ENCODE data around the gene HUS1B.

HUS1B gene

DNA sequence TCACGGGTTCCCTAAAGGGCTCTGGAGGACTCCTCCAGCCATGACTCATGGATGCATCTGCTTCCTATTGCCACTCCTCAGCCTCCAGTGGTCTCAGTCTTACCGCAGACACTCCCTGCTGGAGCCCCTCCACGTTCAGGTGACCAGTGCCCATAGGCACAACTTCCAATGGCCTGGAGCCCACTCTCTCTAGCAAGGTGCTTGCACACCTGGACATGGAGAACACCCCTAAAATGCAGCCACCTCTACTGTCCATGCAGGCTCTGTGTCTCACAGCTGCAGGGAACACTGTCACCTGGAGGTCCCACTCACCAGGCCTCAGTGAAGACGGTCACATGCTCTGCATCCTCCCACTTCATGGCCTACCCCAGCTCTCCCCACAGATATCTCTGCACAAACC lies 36.0 kb downstream of the HUS1B start:
- intact Hi-C loops (cut with DNase I; ENCODE audit: low total_unique reads): no loop called here
- TF ChIP-seq CTCF (IDR thresholded peaks at IDR 0.05): no peak
- no peak for DNase-seq
- Histone ChIP-seq H3K27me3 (no peaks in the 10 kb centered on the region), H3K36me3 (peaks cover 10 to 19% (median 11%) of the 10 kb centered on the region in 3 donors), H3K27ac (no peak overlapping the region), H3K9me3 (no peaks in the 10 kb centered on the region), H3K4me1 (no peaks in the 10 kb centered on the region), H3K4me3 (no peak overlapping the region)

- no peak for DNase-seq
- no peaks in the 10 kb centered on the region for H3K9me3 ChIP-seq
- no peaks in the 10 kb centered on the region for H3K27me3 ChIP-seq
- TF ChIP-seq CTCF (IDR thresholded peaks at IDR 0.05): no peak
- H3K27ac ChIP-seq: no peak overlapping the region
- intact Hi-C loops (cut with DNase I; ENCODE audit: low total_unique reads): no loop called here
- H3K4me1 ChIP-seq: no peaks in the 10 kb centered on the region
- H3K36me3 ChIP-seq: peaks cover 15 to 19% (median 18%) of the 10 kb centered on the region in 3 donors
- no peak overlapping the region for H3K4me3 ChIP-seq
Observed at GRCh38 chr6:620166-620565, 36.7 kb downstream of the HUS1B start.

DNA sequence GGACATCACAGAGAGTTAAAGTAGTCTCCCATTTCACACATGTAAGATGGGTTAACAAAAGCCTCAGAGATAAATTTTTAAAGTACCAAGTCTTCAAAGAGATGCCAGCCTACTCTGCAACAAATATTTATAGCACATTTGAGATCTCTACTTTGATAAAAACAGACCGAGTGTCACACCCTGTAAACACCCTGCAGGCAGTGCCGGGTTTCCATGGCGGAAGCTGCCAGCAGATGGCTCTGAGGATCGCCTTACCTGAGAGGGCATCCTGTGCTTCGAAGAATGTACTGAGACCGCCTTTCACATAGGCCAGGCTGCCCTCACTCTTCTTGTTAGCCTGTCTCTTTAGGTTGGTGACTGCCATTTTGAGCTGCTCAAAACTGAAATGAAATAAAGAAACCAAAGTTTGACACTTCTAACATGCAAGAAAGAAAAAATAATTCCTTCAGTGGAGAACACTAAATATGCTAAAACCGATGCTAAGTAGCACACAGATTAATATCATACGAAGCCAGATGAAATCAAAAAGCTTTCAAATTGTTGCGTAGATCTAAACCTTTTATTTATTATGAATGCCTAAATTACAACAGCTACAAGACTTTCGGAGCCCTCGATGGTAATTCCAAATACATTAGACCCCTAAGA lies 39.3 kb downstream of the HUS1B start:
- Histone ChIP-seq H3K36me3 (peaks cover 16 to 23% (median 19%) of the 10 kb centered on the region in 3 donors), H3K27ac (no peak overlapping the region), H3K27me3 (no peaks in the 10 kb centered on the region), H3K9me3 (no peaks in the 10 kb centered on the region), H3K4me3 (no peak overlapping the region), H3K4me1 (no peaks in the 10 kb centered on the region)
- DNase-seq: no peak
- intact Hi-C loops (cut with DNase I; ENCODE audit: low total_unique reads): no loop called here
- TF ChIP-seq CTCF (IDR thresholded peaks at IDR 0.05): no peak

DNA sequence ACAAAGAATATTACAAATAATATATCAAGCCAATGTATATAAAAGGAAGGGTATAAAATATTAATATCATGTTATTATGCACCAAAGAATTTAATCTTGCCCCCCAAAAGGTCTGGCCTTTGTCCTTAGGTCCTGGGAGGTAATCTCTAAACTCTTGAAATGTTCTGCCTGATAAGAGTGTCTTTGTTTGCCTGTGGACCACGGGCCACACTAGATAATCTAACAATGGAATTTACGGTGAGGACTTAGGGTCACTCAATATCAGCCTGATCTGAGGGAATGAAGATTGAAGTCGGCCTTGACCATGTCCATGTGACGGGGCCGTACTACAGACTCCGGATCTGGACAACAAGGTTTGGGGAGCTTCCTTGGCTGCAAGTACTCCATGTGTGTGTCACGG lies 42.9 kb downstream of the HUS1B start:
- DNase-seq: no peak
- peaks cover 16 to 23% (median 20%) of the 10 kb centered on the region in 3 donors for H3K36me3 ChIP-seq
- intact Hi-C loops (cut with DNase I; ENCODE audit: low total_unique reads): no loop called here
- H3K27ac ChIP-seq: no peak overlapping the region
- H3K4me3 ChIP-seq: no peak overlapping the region
- H3K27me3 ChIP-seq: no peaks in the 10 kb centered on the region
- no peaks in the 10 kb centered on the region for H3K4me1 ChIP-seq
- no peak for TF ChIP-seq CTCF (IDR thresholded peaks at IDR 0.05)
- H3K9me3 ChIP-seq: no peaks in the 10 kb centered on the region

DNA sequence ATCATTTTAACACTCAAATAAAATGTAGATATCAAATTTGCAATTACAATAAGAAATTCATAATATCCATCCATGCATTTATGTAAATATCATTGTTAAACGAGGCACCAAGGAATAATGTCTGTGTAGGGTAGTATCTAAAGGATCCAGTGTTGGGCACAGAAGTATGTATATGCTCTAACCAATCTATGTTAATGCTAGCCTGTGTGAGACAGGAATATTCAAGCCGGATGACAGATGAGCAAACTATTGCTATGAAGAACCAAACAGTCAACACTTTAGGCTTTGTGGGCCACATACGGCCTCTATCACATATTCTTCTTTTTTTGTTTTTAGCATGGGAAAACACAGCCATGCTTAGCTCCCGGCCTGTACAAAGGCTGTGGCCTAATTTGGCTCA lies 45.0 kb downstream of the HUS1B start:
- H3K27ac ChIP-seq: no peak overlapping the region
- H3K4me1 ChIP-seq: no peaks in the 10 kb centered on the region
- peaks cover 11 to 19% (median 15%) of the 10 kb centered on the region in 3 donors for H3K36me3 ChIP-seq
- no peak for TF ChIP-seq CTCF (IDR thresholded peaks at IDR 0.05)
- intact Hi-C loops (cut with DNase I; ENCODE audit: low total_unique reads): no loop called here
- no peak overlapping the region for H3K4me3 ChIP-seq
- H3K27me3 ChIP-seq: no peaks in the 10 kb centered on the region
- H3K9me3 ChIP-seq: no peaks in the 10 kb centered on the region
- DNase-seq: no peak

- no peak overlapping the region for H3K4me3 ChIP-seq
- TF ChIP-seq CTCF (IDR thresholded peaks at IDR 0.05): no peak
- no peaks in the 10 kb centered on the region for H3K4me1 ChIP-seq
- DNase-seq: no peak
- intact Hi-C loops (cut with DNase I; ENCODE audit: low total_unique reads): no loop called here
- peaks cover 18 to 21% (median 19%) of the 10 kb centered on the region in 3 donors for H3K36me3 ChIP-seq
- H3K9me3 ChIP-seq: no peaks in the 10 kb centered on the region
- no peak overlapping the region for H3K27ac ChIP-seq
- no peaks in the 10 kb centered on the region for H3K27me3 ChIP-seq
Observed at GRCh38 chr6:610882-611281, 46.0 kb downstream of the HUS1B start.

Measured in tibial artery (tissue), 4 donors.